Caco-2 (cell line): ENCODE results near the gene KBTBD13. TPM values are rescaled to one million over a fixed set of nuclear protein-coding genes. Genes with fewer than 3 reads are reported as not detected.
A peak's percentile ranks its signal among the peaks of the same experiment; 100 is the strongest.

Experiments used
- BruUV-seq: library from RNA; stranded (reverse); fragments of 400-500 nt; replicated peaks from 2 replicates; lab custom pipeline; 2021; lab: Mats Ljungman, UMichigan
- CTCF ChIA-PET: fragments of 300-600 bp; sonication (Branson Sonifier 250); formaldehyde crosslinking; loops from one replicate; lab custom pipeline; 2022; ENCODE audit warnings: antibody characterized with exemption; lab: Charles Lee
- POLR2A ChIA-PET: fragments of 300-600 bp; sonication (Branson Sonifier 250); formaldehyde crosslinking; loops from one replicate; lab custom pipeline; 2022; ENCODE audit warnings: antibody characterized with exemption; lab: Charles Lee
- DNase-seq, 2 experiments: peaks; one replicate each; pipeline versions ENCODE4 v3.0.0 to v3.0.0-alpha.2; 2020 to 2022
- H3K27me3 ChIP-seq: replicated peaks from 2 replicates; pipeline ENCODE4 v1.6.0; 2011; ENCODE audit warnings: low read length; ENCODE audit not compliant: control insufficient read depth, insufficient read depth
- H3K36me3 ChIP-seq: 2 replicates; pipeline ENCODE4 v1.5.1; 2011; ENCODE audit warnings: low read length; ENCODE audit not compliant: control insufficient read depth, insufficient read depth
- H3K4me1 ChIP-seq: fragments of 250-450 bp; sonication (Bioruptor Pico); 2 replicates; pipeline ENCODE4 v1.5.1; 2020; ENCODE audit warnings: mild to moderate bottlenecking
- H3K4me3 ChIP-seq: 2 replicates; pipeline ENCODE4 v1.5.1; 2011; ENCODE audit warnings: low read depth, mild to moderate bottlenecking, control low read depth, low read length
- H3K9me3 ChIP-seq: fragments of 250-450 bp; sonication (Bioruptor Pico); 2 replicates; pipeline ENCODE4 v1.5.1; 2020; ENCODE audit warnings: mild to moderate bottlenecking, moderate library complexity
- H3K27ac Mint-ChIP-seq: one replicate; pipeline ENCODE4 v1.8.0; 2022; ENCODE audit warnings: mixed read lengths; ENCODE audit not compliant: unreplicated experiment
- H3K27me3 Mint-ChIP-seq: one replicate; pipeline ENCODE4 v1.8.0; 2022; ENCODE audit warnings: mixed read lengths; ENCODE audit not compliant: insufficient read depth, unreplicated experiment
- H3K36me3 Mint-ChIP-seq: one replicate; pipeline ENCODE4 v1.8.0; 2022; ENCODE audit warnings: mild to moderate bottlenecking, mixed read lengths; ENCODE audit not compliant: insufficient read depth, unreplicated experiment
- H3K4me1 Mint-ChIP-seq: one replicate; pipeline ENCODE4 v1.8.0; 2022; ENCODE audit warnings: low read depth, mixed read lengths; ENCODE audit not compliant: unreplicated experiment
- H3K4me3 Mint-ChIP-seq: one replicate; pipeline ENCODE4 v1.8.0; 2022; ENCODE audit warnings: mild to moderate bottlenecking, moderate library complexity, mixed read lengths; ENCODE audit not compliant: unreplicated experiment
- H3K9me3 Mint-ChIP-seq: one replicate; pipeline ENCODE4 v1.8.0; 2022; ENCODE audit warnings: mixed read lengths; ENCODE audit not compliant: unreplicated experiment
- CTCF ChIP-seq, 2 experiments: fragments of 200-600 bp in 1 of 2; IDR thresholded peaks; 1 replicate in 1 of 2; 2 replicates in 1 of 2; pipeline versions ENCODE4 v1.5.1 to v1.8.0; 2011 to 2022; ENCODE audit warnings: antibody characterized with exemption in 1 of 2, control low read depth in 1 of 2, inconsistent platforms in 1 of 2, low read depth in 1 of 2, low read length in 1 of 2, mild to moderate bottlenecking in 1 of 2, moderate library complexity in 1 of 2; ENCODE audit not compliant: insufficient read depth in 1 of 2, severe bottlenecking in 1 of 2, unreplicated experiment in 1 of 2
- intact Hi-C: fragments of 100-400 bp; cut with micrococcal nuclease; formaldehyde crosslinking; loops from one replicate; pipeline ENCODE4 v1.10.0; 2022; ENCODE audit not compliant: unreplicated experiment
- total RNA-seq: library from RNA; stranded (reverse); gene quantifications from 2 replicates; pipeline ENCODE4 v1.2.3, GENCODE V29; 2022

KBTBD13 gene
- total RNA-seq, 1 experiment from 2014 or later, result not detected

- BruUV-seq, result TSS peak; percentile 69
- Histone ChIP-seq H3K4me3 (no peak overlapping the region), H3K36me3 (no peaks in the 10 kb centered on the region), H3K4me1 (peaks cover 48% of the 10 kb centered on the region), H3K9me3 (no peaks in the 10 kb centered on the region), H3K27me3 (no peaks in the 10 kb centered on the region)
- TF ChIP-seq CTCF (IDR thresholded peaks at IDR 0.05; ENCODE audit: insufficient read depth in 1 of 2, low read depth in 1 of 2, low read length in 1 of 2, severe bottlenecking in 1 of 2, unreplicated experiment in 1 of 2), result no peak
- Mint-ChIP-seq H3K27me3 (no peaks in the 10 kb centered on the region), H3K4me1 (peaks cover 25% of the 10 kb centered on the region), H3K27ac (peak overlapping the region; percentile 91), H3K4me3 (peak overlapping the region; percentile 51), H3K9me3 (no peaks in the 10 kb centered on the region), H3K36me3 (peaks cover 11% of the 10 kb centered on the region)
- ChIA-PET CTCF (interaction anchor here (0.7 to 4.9 kb wide), 5 partner anchors 23 to 45 kb away, joined by 6 to 42 read pairs (median 17); no protein-coding TSS in a partner anchor), POLR2A (interaction anchor here (0.6 kb wide), 1 partner anchor 67 kb away, joined by 3 read pairs; the partner anchor contains the start of gene SPG21)
- intact Hi-C loops, result no loop called here
- peak; percentile 86 to 93 for DNase-seq
Measured at GRCh38 chr15:65056868-65057548, 19.5 kb upstream of the KBTBD13 start.

- no peak for TF ChIP-seq CTCF (IDR thresholded peaks at IDR 0.05; ENCODE audit: insufficient read depth in 1 of 2, low read depth in 1 of 2, low read length in 1 of 2, severe bottlenecking in 1 of 2, unreplicated experiment in 1 of 2)
- POLR2A ChIA-PET, result no interaction called here
- Histone ChIP-seq H3K9me3 (no peaks in the 10 kb centered on the region), H3K36me3 (no peaks in the 10 kb centered on the region), H3K4me1 (peaks cover 51% of the 10 kb centered on the region), H3K4me3 (no peak overlapping the region), H3K27me3 (no peaks in the 10 kb centered on the region)
- Mint-ChIP-seq H3K27me3 (no peaks in the 10 kb centered on the region), H3K4me1 (peaks cover 30% of the 10 kb centered on the region), H3K27ac (peak overlapping the region; percentile 91), H3K9me3 (no peaks in the 10 kb centered on the region), H3K4me3 (peak overlapping the region; percentile 51), H3K36me3 (peaks cover 11% of the 10 kb centered on the region)
- intact Hi-C loops, result no loop called here
- BruUV-seq, result no TSS peak
- DNase-seq, result peak in 1 of 2 experiments; percentile 60
- CTCF ChIA-PET, result interaction anchor here (2.2 kb wide), 1 partner anchor 44 kb away, joined by 7 read pairs; no protein-coding TSS in a partner anchor
Measured at GRCh38 chr15:65057549-65057940, 19.0 kb upstream of the KBTBD13 start.

GRCh38 chr15:65058394-65059368, 17.9 kb upstream of the KBTBD13 start:
- DNase-seq, result no peak
- H3K36me3 ChIP-seq, result no peaks in the 10 kb centered on the region
- intact Hi-C loops, result no loop called here

More at GRCh38 chr15:65058394-65059368, 17.9 kb upstream of the KBTBD13 start:
- ChIA-PET CTCF (interaction anchor here (1.0 to 2.2 kb wide), 2 partner anchors 25 to 43 kb away, joined by 4 to 7 read pairs; no protein-coding TSS in a partner anchor), POLR2A (no interaction called here)
- Mint-ChIP-seq H3K4me3 (no peak overlapping the region), H3K4me1 (peaks cover 32% of the 10 kb centered on the region), H3K27ac (peak overlapping the region; percentile 91), H3K36me3 (peaks cover 11% of the 10 kb centered on the region), H3K27me3 (no peaks in the 10 kb centered on the region), H3K9me3 (no peaks in the 10 kb centered on the region)
- no peak overlapping the region for H3K4me3 ChIP-seq
- no peak for TF ChIP-seq CTCF (IDR thresholded peaks at IDR 0.05; ENCODE audit: insufficient read depth in 1 of 2, low read depth in 1 of 2, low read length in 1 of 2, severe bottlenecking in 1 of 2, unreplicated experiment in 1 of 2)
- H3K9me3 ChIP-seq, result no peaks in the 10 kb centered on the region
- no TSS peak for BruUV-seq
- no peaks in the 10 kb centered on the region for H3K27me3 ChIP-seq
- peaks cover 56% of the 10 kb centered on the region for H3K4me1 ChIP-seq
